Glomerular endothelial cell (primary cell): ENCODE measurements around the gene ATP9B. TPM values are rescaled to one million over a fixed set of nuclear protein-coding genes. Genes with fewer than 3 reads are reported as not detected.

ENCODE experiments used
- DNase-seq: peaks from one replicate; pipeline ENCODE4 v3.0.0-alpha.2; 2011; ENCODE audit warnings: low read depth, low spot score; ENCODE audit errors: extremely low read depth
- total RNA-seq: library from RNA; depleted of rRNA; stranded (reverse); fragments of >200 nt; gene quantifications from 2 replicates; pipeline ENCODE4 v1.2.3, GENCODE V29; 2015

The ATP9B gene
- total RNA-seq, 1 donor from 2014 or later: 18.6 TPM

DNA sequence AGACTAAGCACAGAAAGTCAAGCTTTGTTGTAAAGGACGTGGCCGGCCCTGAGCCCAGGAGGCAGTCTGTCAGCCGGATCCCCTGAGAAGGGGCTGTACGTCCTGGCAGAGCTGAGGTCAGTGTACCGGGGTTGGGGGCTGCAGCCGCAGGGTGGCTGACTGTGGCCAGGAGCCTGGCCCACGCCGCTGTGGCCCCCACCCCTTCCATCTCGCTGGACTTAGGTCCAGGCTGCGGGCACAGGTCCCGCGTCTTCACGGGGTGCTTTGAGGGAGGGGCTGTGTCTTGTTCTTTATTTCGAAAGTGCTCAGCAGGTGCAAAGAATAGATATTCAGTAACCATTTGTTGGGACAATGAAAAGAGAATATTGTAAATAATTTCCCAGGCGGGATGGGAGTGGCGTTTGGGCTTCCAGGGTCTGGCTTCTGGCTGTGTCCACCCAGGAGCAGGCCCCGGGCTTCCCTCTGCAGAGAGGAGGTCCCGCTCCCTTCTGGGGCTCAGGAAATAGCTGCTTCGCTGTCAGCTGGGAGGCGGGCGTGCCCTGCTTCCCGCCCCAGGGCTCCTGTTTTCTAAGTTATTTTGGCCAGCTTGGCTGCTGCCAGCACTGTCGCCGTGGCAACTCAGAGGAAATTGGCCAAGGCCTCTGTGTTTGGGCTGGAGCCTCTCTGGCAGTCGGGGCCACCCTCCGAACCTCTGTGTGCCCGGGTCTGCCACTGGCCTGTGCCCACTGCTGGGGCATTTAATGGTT is 334.0 kb downstream of the ATP9B start:
- DNase-seq: no peak

DNA sequence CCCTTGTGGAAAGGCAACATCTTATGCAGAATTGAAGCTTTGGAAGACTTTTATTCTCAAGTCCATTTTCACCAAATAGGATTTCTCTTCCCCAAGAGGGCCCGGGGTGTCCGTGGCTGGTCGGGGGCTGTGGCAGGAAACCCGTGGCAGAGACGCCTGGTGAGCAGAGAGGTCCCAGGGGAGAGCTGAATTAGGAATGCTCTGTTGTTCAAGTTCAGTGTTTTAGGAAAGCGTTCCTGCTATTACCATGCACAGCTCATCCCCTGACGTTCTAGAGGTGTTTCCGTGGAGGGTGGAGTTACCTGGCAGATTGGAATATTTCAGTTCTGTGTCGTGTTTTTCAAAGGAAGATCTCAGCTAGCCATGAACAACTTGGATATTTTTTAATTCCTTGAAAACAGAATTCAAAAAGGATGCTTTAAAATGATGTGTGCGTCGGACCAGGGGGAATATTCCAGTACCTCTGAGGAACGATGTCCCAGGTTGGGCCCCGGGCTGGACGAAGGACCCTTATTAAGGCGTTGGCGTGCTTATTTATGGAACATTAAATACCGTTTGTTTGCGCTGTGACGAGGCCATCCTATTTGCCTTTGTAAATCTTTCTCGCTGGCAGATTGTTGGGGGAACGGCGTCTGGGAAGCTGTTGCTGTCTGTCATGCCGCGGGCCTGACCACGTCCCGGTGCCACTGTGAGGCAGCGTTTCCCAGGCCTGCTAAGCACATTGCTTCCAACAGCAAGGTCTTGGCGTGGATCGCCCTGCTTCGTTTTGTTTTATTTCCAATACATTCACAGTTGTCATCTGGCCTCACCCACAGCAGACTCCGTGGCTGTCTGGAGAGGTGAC is 334.8 kb downstream of the ATP9B start:
- DNase-seq: no peak

DNA sequence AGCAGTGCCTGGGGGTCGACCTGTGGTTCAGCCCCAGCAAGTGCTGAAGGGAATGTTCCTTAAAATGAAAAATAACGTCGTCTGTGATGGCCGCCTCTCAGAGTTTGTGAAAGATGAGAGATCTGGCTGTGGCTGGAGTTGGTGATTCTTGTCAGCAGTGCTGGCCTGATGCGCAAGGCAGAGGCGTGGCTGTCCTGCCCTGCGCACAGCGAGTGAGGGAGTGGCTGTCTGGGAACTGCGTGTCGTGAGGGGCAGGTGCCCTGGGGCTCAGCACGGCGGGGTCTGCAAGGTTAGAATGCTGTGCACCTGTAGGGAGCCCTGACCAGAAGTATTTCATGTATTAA is 335.3 kb downstream of the ATP9B start:
- DNase-seq: no peak

DNA sequence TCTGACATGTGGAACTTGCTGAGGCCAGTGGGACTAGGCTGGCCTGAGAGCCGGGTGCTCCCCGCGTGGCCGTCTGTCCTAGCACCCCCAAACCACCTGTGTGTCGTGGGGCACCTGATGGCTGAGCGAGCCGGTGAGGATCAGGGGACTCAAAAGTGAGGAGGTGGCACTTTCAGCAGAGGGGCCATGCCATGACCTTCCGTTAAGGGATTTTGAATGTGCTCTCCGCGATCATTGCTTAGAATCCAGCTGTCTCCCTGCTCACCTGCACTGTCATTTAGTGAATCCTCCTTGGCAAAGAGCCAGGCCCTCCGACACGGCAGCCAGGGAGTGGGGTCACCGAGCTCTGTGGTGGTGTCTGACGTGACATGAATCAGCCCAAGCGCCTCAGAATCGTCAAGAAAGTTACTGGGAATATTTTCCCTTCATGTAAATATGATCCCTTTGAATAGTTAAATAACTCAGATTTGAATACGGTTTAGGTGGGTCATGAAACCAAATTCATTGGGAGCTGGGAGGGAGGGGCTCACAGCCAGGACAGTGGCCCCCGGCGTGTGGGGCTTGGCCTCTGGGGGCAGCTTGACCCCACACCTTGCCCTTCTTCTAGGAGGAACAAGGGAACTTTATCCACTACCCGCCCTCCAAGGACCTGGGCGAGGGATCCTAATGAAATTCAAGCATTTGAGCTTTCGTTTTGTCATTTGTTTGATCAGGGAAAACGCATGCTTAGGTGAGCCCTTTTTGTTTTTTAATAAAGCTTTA is 336.0 kb downstream of the ATP9B start:
- no peak for DNase-seq

DNA sequence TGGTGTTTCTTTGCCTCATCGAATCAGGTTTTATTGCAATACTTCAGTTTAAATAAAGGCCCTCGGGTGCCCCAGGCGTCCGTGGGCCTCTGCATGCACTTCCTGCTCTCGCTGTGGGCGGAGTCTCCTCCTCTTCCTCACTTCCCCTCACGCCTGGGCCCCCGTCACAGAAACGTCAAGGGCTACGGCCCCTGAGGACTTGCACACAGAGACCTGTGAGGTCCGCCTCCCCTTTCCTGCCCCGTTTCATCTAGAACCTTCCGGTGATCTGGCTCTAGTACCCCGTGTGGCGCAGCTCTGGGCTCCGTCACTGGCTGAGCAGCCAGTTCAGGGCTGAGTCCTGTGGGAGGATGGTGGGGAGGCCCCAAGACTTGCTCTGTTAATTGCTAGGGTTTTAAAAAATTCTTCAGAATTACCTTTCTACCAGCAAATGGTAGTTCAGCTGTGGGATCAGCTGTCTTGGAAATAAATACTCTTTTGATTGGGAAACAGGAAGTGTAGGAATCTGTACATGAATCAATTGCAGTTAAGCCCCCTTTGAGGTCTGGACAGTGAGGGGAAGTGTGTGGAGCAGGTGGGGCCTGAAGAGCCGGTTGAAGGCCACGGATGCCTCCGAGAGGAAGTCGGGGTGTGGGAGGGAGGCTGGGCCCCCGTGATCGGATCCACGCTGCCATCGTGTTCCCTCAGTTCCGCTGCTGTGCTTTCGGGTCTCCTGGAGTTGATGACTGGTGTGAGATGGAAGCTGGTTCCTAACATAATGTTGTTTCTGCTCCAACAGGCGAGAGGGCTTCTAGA is 336.8 kb downstream of the ATP9B start:
- DNase-seq: no peak

DNA sequence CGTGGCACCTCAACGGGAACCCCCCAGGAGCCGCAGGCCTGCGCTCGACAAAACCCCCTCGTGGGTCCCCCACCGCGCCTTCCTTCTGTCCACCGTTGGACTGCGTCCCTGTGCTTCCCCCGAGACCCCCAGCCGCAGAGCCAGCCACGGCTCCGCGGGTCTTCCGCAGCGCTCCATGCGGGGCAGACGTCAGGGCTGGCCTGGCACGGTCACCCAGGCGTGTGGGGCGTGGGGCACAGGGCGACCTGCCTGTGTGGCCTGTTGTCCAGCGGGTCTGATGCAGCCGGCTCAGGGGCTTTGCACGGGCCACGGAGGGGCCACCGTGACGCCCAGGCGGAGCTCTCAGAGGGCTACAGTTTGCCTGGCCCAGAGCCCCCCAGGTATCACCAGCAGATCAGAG is 337.5 kb downstream of the ATP9B start:
- DNase-seq: no peak

DNA sequence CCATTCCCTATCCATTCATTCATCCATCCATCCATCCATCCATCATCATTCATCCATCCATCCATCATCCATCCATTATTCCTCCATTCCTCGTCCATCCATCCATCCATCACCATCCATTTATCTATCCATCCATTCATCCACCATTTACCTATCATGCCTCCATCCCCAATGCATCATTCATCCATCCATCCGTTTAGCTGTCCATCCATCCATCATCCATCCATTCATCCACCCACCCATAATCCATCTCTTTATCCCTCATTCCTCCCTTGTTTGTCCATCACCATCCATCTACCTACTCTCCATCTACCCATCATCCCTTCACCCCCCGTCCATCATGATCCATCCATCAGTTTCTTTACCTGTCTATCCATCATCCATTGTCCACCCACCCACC is 340.1 kb downstream of the ATP9B start:
- no peak for DNase-seq

DNA sequence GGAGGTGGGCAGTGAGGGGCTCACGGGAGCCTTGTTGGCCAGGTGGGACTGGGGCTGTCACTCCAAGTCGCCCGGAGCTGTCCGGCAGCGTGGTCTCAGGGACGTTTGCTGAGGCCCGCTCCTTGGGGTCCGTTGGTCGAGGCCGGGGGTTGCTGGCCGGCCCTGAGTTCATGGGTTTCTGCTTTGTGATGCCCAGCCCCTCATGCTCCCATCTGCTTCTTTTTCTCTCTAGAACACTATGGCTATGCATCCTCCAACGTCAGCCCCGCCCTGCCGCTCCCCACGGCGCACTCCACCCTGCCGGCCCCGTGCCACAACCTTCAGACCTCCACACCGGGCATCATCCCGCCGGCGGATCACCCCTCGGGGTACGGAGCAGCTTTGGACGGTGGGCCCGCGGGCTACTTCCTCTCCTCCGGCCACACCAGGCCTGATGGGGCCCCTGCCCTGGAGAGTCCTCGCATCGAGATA is 341.0 kb downstream of the ATP9B start:
- no peak for DNase-seq

DNA sequence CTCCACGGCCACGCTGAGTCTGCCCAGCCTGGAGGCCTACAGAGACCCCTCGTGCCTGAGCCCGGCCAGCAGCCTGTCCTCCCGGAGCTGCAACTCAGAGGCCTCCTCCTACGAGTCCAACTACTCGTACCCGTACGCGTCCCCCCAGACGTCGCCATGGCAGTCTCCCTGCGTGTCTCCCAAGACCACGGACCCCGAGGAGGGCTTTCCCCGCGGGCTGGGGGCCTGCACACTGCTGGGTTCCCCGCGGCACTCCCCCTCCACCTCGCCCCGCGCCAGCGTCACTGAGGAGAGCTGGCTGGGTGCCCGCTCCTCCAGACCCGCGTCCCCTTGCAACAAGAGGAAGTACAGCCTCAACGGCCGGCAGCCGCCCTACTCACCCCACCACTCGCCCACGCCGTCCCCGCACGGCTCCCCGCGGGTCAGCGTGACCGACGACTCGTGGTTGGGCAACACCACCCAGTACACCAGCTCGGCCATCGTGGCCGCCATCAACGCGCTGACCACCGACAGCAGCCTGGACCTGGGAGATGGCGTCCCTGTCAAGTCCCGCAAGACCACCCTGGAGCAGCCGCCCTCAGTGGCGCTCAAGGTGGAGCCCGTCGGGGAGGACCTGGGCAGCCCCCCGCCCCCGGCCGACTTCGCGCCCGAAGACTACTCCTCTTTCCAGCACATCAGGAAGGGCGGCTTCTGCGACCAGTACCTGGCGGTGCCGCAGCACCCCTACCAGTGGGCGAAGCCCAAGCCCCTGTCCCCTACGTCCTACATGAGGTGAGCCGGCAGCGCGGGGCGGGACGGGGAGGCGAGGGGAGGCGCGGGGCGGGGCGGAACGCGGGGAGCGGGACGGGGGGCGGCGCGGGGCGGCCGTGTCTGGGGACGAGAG is 341.8 kb downstream of the ATP9B start:
- no peak for DNase-seq

DNA sequence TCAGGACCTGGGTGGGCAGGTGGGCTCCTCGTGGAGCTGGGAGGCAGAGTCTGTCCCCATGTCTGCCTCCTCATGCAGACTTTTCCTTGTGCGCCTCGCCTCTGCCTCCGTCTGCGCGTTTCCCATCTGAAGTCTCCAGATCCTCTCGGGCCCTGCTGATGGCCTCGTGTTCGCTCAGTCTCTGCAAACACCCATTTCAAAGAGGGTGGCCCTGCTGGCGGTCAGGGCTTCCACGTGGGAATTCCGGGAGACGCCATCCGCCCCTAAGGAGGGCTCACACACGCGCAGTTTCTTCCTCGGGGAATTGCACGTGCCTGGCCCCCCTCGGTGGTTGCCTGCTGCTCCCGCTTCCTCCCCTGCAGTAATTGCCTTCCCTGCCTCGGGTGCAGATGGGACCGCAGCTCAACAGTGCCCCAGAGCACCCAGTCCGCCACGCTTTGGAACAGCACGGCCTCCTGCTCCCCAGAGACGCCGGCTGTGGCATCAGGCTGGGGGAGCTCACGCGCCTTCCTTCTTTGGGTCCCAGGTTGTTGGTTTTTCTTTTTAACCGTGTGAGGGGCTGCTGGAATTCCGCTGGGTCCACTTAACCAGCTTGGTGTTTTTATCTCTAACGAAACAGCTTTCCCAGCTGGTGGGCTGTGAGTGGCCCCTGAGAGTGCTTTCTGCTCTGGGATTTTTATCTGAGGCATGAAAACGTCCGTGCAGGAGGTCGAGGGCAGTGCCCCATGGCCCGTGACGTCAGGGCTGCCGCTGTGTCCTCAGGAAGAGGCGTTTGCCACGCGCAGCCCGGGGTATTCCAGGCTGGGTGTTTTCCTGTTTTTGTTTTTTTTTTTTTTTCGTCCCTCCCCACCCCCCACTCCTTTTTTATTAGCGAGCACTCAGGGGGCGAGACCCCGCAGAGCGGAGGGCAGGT is 342.7 kb downstream of the ATP9B start:
- no peak for DNase-seq

DNA sequence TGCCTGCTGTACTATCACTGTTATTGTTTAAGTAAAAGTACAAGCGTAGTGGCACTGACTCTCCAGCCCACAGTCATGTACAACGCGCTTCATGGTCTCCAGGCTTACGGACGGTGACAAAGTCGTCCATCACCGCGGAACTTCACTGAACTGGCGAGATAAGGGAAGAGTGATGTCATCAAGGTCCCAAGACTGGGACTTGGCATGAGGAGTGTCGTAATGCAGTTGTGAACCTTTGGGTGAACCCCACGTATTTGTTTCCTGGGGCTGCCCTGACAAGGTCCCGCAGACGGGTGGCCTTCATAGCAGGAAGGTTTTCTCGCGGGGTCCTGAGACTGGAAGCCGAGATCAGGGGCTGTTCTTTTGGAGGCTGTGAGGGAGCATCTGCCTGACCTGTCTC is 343.8 kb downstream of the ATP9B start:
- no peak for DNase-seq

DNA sequence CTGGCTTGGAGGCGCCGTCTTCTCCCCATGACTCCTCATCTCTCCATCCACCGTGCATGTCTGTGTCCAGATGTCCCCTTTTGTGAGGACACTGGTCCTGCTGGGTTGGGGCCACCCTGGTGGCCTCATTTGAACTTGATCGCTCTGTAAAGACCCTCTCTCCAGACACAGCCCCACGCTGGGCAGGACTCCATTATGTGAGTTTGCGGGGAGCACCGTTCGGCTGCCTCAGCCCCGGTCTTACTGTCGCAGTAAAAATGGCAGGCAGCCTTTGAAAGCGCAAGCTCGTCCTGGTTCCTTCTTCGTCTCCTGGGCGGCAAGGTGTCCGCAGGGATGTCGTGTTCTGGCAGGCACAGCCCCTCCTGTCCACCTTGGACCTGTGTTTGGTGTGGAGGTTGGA is 344.2 kb downstream of the ATP9B start:
- no peak for DNase-seq

DNA sequence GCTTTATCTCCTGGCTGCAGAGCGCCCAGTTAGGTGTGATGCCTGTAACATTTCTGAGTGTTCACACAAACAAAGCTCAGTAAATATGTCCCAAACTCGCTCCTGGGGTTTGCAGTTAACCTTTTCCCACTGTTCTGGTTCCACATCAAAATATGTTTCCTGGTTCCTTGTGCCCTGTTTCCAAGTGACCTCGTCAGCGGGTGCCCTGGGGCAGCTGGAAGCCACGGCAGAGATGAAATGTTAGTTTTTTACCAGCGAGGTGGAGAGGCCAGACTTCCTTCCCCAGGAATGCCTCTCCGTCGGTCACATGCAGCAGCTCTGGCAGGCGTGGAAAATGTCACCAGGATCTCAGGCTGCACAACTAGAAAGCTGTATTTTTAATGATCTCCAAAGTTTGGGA is 344.7 kb downstream of the ATP9B start:
- DNase-seq: no peak

DNA sequence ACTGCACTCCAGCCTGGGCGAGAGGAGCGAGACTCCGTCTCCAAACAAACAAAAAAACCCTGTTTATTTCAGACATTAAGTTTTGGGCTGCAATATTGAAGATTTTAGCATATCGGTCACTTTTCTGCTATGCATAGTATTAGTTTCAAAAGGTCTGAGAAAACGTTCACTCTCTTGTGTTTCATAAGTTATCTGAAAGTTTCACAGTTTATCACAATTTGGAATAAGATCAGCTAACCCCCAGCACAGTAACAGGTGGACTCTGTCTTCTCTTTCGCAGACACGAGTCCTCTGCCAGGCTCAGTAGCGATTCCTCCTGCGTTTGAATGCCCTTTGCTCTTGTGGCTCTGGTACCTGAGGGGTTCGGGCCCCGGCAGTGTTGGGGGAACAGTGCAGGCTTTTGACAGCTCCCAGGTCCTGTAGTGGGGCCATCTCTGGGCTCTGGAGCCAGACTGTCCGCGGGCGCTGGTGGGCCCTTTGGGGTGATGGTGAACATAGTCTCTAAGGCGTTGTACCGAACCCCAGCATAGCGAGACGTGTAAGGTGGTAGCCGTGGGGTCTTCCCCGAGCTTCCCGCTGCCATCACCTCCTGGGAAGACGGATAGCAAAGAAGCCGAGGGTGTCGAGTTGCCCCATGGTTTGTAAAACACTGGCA is 347.0 kb downstream of the ATP9B start:
- DNase-seq: no peak

DNA sequence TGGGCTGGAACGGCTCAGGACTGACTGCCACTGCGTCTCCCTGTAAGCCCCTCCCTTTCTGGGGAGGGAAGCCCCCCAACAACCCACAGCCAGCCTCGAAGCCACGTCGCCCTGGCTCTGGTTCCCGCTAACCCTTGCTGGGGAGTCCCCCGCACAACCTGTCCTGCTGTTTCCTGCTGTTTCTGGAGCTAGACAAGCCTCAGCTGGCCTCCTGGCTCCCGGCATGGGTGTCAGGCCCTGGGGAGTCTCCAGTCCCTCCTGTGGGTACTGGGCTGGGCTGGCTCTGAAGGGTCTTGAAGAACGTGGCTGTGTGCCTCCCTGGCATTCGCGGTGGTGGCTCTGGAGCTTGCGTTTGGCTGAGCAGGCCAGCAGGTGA is 347.5 kb downstream of the ATP9B start:
- DNase-seq: no peak

DNA sequence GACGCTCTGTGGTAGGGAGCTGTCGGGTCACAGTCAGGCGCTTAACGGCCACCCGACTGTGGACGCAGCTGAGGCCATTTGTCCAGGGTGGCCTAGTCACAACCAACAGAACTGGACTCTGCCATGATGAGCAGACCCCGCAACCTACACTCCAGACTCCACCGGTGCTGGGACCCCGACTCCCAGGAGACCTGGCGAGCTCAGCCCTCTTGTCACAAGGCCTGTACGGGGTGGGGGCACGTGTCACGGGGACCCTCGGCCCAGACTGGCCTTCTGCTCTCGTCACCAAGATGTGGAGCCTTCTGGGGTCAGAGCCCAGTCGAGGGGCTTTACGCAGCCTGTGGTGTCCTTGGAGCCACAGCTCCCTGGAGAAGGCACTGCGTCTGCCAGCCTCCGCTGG is 349.0 kb downstream of the ATP9B start:
- DNase-seq: no peak

DNA sequence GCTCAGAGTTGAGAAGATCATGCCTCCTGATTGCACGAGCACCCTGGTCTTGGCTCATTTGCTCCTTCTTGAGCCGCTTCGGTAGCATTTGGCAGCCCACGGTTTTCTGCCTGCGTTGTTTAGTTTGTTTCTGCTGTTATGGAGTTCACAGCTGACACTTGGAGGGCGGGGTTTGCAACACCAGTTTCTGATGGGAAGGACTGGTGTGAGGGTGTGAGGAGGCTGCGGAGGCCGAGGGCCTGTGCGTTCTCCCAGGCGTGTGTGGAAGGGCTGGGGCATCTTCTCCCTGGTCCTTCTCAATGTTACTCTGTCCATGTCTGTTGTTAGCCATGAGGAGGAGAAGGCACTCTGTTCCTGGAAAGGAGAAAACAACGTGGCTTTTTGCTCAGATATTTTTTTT is 349.4 kb downstream of the ATP9B start:
- DNase-seq: no peak

DNA sequence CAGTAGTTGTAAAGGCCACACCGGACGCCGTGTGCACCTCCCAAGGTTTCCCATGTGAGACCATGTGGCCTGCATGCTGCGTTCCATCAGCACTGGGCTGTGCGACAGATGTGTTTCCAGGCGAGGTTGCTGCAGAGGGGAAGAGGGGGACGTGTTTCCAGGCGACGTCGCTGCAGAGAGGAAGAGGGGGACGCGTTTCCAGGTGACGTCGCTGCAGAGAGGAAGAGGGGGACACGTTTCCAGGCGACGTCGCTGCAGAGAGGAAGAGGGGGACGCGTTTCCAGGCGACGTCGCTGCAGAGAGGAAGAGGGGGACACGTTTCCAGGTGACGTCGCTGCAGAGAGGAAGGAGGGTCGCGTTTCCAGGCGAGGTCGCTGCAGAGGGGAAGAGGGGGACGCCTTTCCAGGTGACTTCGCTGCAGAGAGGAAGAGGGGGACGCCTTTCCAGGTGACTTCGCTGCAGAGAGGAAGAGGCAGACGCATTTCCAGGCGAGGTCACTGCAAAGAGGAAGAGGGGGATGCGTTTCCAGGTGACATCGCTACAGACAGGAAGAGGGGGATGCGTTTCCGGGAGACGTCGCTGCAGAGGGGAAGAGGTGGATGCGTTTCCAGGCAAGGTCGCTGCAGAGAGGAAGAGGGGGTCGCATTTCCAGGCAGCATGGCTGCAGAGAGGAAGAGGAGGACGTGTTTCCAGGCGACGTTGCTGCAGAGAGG is 351.0 kb downstream of the ATP9B start:
- no peak for DNase-seq
